ENCODE data around the gene FBLN2. TPM values are rescaled to one million over a fixed set of nuclear protein-coding genes. Genes with fewer than 3 reads are reported as not detected.

Gene FBLN2
- total RNA-seq, 4 donors from 2014 or later: 25.3 to 93.8 (median 47.6) TPM

DNA sequence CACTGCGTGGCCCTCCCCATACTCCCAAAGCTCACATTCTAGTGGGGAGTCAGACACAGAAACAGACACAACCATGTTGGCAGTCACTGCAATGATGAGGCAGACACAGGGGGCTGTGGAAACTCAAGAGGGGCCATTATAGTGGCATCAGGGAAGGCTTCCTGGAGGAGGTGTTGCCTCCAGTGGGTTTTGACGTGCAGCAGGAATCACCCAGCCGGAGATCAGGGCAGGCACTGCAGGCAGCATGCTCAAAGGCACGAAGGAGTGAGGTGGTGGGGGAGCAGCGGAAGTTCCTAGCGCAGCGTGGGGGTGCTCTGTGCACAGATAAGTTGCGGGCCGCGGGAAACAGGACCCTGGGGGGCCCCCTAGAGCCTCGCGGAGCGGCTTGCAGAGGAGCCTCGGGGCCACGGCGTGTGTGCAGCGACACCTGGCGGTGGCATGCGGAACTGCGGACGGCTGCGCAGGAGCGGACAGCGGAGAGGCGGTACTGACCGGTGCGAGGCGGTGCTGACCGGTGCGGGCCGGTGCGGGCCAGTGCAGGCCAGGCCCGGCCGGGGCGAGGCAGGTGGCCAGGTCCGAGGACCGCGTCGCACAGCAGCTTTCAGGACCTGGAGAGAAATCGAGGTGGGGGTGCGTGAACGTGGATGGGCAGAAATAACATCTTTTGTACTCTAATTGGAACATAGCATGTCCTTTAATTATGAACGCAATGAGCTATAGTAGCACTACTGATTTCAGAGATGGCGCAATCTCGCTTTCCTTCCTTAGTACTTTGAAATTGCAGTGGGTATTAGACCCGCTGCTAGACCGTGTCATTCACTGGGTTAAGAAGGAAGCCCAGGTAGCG, 101.5 kb downstream of the FBLN2 start:
- DNase-seq (ENCODE audit: low spot score in 2 of 2): peak in 1 of 2 donors; percentile 81
- no peak overlapping the region for H3K27ac ChIP-seq
- H3K9me3 ChIP-seq: no peaks in the 10 kb centered on the region
- H3K4me1 ChIP-seq: peaks cover 35% of the 10 kb centered on the region
- no peak overlapping the region for H3K4me3 ChIP-seq
- peaks cover 24% of the 10 kb centered on the region for H3K27me3 ChIP-seq
- no peaks in the 10 kb centered on the region for H3K36me3 ChIP-seq
- 38% methylated on average over 16 of the region's 48 CpGs for WGBS
- TF ChIP-seq, protein P1, sequence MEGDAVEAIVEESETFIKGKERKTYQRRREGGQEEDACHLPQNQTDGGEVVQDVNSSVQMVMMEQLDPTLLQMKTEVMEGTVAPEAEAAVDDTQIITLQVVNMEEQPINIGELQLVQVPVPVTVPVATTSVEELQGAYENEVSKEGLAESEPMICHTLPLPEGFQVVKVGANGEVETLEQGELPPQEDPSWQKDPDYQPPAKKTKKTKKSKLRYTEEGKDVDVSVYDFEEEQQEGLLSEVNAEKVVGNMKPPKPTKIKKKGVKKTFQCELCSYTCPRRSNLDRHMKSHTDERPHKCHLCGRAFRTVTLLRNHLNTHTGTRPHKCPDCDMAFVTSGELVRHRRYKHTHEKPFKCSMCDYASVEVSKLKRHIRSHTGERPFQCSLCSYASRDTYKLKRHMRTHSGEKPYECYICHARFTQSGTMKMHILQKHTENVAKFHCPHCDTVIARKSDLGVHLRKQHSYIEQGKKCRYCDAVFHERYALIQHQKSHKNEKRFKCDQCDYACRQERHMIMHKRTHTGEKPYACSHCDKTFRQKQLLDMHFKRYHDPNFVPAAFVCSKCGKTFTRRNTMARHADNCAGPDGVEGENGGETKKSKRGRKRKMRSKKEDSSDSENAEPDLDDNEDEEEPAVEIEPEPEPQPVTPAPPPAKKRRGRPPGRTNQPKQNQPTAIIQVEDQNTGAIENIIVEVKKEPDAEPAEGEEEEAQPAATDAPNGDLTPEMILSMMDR (IDR thresholded peaks at IDR 0.05): peak; percentile 95 to 99
- TF ChIP-seq POLR2A (IDR thresholded peaks at IDR 0.05) (no peak), EP300 (IDR thresholded peaks at IDR 0.05) (no peak)

DNA sequence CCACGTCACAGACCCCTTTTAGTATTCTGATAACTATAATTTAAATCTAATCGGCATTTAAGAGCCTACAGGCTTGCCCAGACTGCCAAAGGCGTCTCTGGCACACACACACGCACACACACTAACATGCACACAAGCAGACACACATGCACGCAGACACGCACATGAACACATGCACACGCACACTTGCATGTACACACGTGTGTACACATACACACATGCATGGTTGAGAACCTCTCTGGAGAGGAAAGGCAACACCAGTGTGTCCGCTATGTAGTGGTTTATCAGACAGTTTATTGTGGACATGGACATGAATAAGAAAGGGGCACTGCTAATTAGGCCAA, 102.1 kb downstream of the FBLN2 start:
- Histone ChIP-seq H3K9me3 (no peaks in the 10 kb centered on the region), H3K36me3 (no peaks in the 10 kb centered on the region), H3K27me3 (peaks cover 28% of the 10 kb centered on the region), H3K4me3 (no peak overlapping the region), H3K27ac (no peak overlapping the region), H3K4me1 (peaks cover 37% of the 10 kb centered on the region)
- TF ChIP-seq, protein P1 (IDR thresholded peaks at IDR 0.05): no peak
- TF ChIP-seq POLR2A (IDR thresholded peaks at IDR 0.05): no peak
- TF ChIP-seq POLR2AphosphoS5 (IDR thresholded peaks at IDR 0.05): no peak
- TF ChIP-seq EP300 (IDR thresholded peaks at IDR 0.05): no peak
- 89% methylated on average over 9 of the region's 9 CpGs for WGBS
- no peak for DNase-seq (ENCODE audit: low spot score in 2 of 2)

DNA sequence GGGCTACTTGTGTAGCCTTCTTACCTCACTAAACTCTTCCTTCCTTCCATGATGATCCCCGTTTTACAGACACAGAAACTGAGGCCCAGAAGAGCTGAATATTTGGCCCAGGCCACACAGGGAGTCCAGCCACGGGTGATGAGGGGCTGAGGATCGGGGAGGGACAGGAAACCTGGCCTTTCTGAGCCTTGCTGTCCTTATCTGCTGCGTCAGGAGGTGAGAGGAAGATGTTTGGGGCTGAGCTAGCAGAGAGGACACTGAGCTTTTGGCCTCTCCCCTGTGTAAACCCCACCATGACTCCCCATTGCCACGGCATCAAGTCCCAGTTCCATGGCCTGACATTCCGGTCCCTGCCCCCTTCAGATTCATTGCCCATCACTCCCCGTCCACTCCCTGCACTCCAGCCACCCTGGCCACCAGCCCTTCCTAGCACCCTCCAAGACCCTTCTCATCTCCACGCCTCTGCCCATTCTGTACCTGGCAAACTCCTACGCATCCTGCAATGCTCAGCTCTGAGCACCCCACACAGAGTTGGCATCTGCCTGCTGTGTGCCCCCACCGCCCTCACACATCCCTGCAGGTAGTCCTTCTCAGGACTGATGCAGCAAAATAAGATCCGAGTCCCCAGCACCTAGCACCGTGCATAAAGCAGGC, 103.0 kb downstream of the FBLN2 start:
- WGBS: 91% methylated on average over 10 of the region's 12 CpGs
- Histone ChIP-seq H3K9me3 (no peaks in the 10 kb centered on the region), H3K27ac (no peak overlapping the region), H3K36me3 (no peaks in the 10 kb centered on the region), H3K27me3 (peaks cover 36% of the 10 kb centered on the region), H3K4me1 (peaks cover 37% of the 10 kb centered on the region), H3K4me3 (no peak overlapping the region)
- TF ChIP-seq, protein P1 (IDR thresholded peaks at IDR 0.05): no peak
- TF ChIP-seq POLR2AphosphoS5 (IDR thresholded peaks at IDR 0.05) (no peak), EP300 (IDR thresholded peaks at IDR 0.05) (no peak), POLR2A (IDR thresholded peaks at IDR 0.05) (no peak)
- DNase-seq (ENCODE audit: low spot score in 2 of 2): no peak

DNA sequence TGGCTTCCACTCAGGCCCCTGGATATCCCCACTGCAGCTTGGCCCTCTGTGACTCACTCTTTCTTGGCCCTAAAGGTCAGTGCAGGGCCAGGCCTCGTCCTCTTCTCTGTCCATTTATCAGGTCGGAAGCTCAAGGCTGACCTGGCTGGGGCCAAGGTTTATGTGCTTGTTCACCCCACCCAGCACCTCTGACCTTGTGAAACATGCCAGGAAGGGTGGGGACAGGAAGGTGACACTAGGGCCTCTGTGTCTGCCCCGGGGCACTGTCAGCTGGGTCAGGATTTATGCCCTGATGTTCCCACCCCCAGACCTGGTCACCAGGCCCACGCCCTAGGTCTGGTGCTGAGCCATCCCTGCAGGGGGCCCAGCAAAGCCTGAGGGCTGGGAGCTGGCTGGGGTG, 103.8 kb downstream of the FBLN2 start:
- DNase-seq (ENCODE audit: low spot score in 2 of 2): no peak
- TF ChIP-seq POLR2AphosphoS5 (IDR thresholded peaks at IDR 0.05) (no peak), EP300 (IDR thresholded peaks at IDR 0.05) (no peak), POLR2A (IDR thresholded peaks at IDR 0.05) (no peak)
- TF ChIP-seq, protein P1 (IDR thresholded peaks at IDR 0.05): no peak

DNA sequence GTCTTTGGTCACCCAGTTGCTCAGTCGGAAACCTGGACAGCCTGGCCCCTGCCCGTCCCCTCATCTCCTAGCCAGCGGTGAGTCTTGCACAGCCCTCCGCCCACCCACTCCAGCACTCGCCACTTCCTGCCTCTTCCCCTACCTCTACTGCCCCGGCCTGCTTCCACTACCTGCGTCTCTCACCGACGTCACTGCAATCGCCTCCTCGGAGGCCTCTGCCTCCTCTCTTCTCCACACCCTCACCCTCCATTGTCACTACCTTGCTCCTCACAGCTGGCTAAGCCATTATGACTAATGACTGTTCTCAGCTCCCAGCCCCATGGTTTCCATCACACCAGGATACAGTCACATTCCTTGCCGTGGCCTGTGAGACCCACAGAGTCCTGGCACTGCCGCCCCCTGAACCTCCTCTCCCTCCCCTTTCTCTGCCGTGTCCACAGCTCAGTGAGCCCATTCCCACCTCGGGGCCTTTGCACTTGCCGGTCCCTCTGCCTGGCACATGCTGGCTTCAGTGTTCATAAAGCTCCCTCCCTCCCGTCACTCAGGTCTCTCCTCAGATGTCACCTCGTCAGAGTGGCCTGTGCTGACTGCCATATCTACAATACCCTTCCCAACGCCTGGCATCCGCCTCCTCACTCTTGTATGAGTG, 104.8 kb downstream of the FBLN2 start:
- TF ChIP-seq POLR2AphosphoS5 (IDR thresholded peaks at IDR 0.05): no peak
- no peak for TF ChIP-seq EP300 (IDR thresholded peaks at IDR 0.05)
- TF ChIP-seq POLR2A (IDR thresholded peaks at IDR 0.05): no peak
- TF ChIP-seq, protein P1 (IDR thresholded peaks at IDR 0.05): no peak
- WGBS: 85% methylated on average over 20 of the region's 20 CpGs
- H3K27ac ChIP-seq: no peak overlapping the region
- DNase-seq (ENCODE audit: low spot score in 2 of 2): no peak
- no peaks in the 10 kb centered on the region for H3K36me3 ChIP-seq
- H3K9me3 ChIP-seq: no peaks in the 10 kb centered on the region
- H3K4me1 ChIP-seq: peaks cover 25% of the 10 kb centered on the region
- peaks cover 41% of the 10 kb centered on the region for H3K27me3 ChIP-seq
- H3K4me3 ChIP-seq: no peak overlapping the region

More for the DNA sequence above, 103.8 kb downstream of the FBLN2 start:
- no peaks in the 10 kb centered on the region for H3K36me3 ChIP-seq
- H3K27ac ChIP-seq: no peak overlapping the region
- no peak overlapping the region for H3K4me3 ChIP-seq
- WGBS: 52% methylated on average over 2 of the region's 4 CpGs
- H3K4me1 ChIP-seq: peaks cover 30% of the 10 kb centered on the region
- H3K9me3 ChIP-seq: no peaks in the 10 kb centered on the region
- peaks cover 36% of the 10 kb centered on the region for H3K27me3 ChIP-seq

Measured in suprapubic skin (tissue), 4 donors.